KMS-11 (cell line): ENCODE data around the gene C2CD4C.

Experiments used
- H2AFZ ChIP-seq: fragments of 200-600 bp; sonication (generic); 2 replicates; pipeline ENCODE4 v1.6.1; 2016; ENCODE audit warnings: antibody characterized with exemption, mixed run types, low read depth
- H3K27ac ChIP-seq: fragments of 200-600 bp; sonication (generic); 2 replicates; pipeline ENCODE4 v1.6.1; 2016; ENCODE audit warnings: mild to moderate bottlenecking, mixed run types
- H3K27me3 ChIP-seq: fragments of 200-600 bp; sonication (generic); 2 replicates; pipeline ENCODE4 v1.6.1; 2017; ENCODE audit warnings: mild to moderate bottlenecking, low read depth, mixed run types, moderate library complexity; ENCODE audit not compliant: insufficient read depth
- H3K36me3 ChIP-seq: fragments of 200-600 bp; sonication (generic); 2 replicates; pipeline ENCODE4 v1.6.1; 2017; ENCODE audit warnings: mild to moderate bottlenecking, mixed run types; ENCODE audit not compliant: insufficient read depth
- H3K4me1 ChIP-seq: fragments of 200-600 bp; sonication (generic); 2 replicates; pipeline ENCODE4 v1.6.1; 2016; ENCODE audit warnings: mild to moderate bottlenecking, low read depth, mixed run types; ENCODE audit not compliant: poor library complexity, severe bottlenecking
- H3K4me2 ChIP-seq: fragments of 200-600 bp; sonication (generic); 2 replicates; pipeline ENCODE4 v1.7.0; 2016; ENCODE audit warnings: mild to moderate bottlenecking, mixed run types
- H3K4me3 ChIP-seq: fragments of 200-600 bp; sonication (generic); IDR thresholded peaks from 2 replicates; pipeline ENCODE4 v1.6.1; 2017; ENCODE audit warnings: low read depth, low read length, mixed read lengths; ENCODE audit not compliant: insufficient read depth
- H3K79me2 ChIP-seq: fragments of 200-600 bp; sonication (generic); 2 replicates; pipeline ENCODE4 v1.6.1; 2016; ENCODE audit warnings: low read depth, mixed run types; ENCODE audit not compliant: insufficient read depth
- H3K9ac ChIP-seq: fragments of 200-600 bp; sonication (generic); 2 replicates; pipeline ENCODE4 v1.6.1; 2016; ENCODE audit warnings: mild to moderate bottlenecking, mixed run types
- H4K20me1 ChIP-seq: fragments of 200-600 bp; sonication (generic); 2 replicates; pipeline ENCODE4 v1.6.1; 2016; ENCODE audit warnings: mild to moderate bottlenecking, mixed run types; ENCODE audit not compliant: insufficient read depth
- CTCF ChIP-seq: fragments of 200-600 bp; sonication (generic); conservative IDR thresholded peaks from 2 replicates; pipeline ENCODE4 v1.6.1; 2017; ENCODE audit warnings: low read depth, mild to moderate bottlenecking, antibody characterized with exemption, low read length, moderate library complexity, mixed read lengths

C2CD4C gene

GRCh38 chr19:449916-450315, 41.0 kb upstream of the C2CD4C start:
- Histone ChIP-seq H3K36me3 (no peaks in the 10 kb centered on the region), H3K79me2 (no peaks in the 10 kb centered on the region), H3K9ac (no peak overlapping the region), H3K27me3 (peaks cover 56% of the 10 kb centered on the region), H3K27ac (no peak overlapping the region), H3K4me1 (no peaks in the 10 kb centered on the region), H3K4me2 (no peak overlapping the region), H2AFZ (no peak overlapping the region), H3K4me3 (no peak overlapping the region), H4K20me1 (no peaks in the 10 kb centered on the region)
- no peak for TF ChIP-seq CTCF

- Histone ChIP-seq H4K20me1 (no peaks in the 10 kb centered on the region), H3K9ac (no peak overlapping the region), H3K27ac (no peak overlapping the region), H3K4me2 (no peak overlapping the region), H3K27me3 (peaks cover 43% of the 10 kb centered on the region), H2AFZ (no peak overlapping the region), H3K4me1 (no peaks in the 10 kb centered on the region), H3K79me2 (no peaks in the 10 kb centered on the region), H3K4me3 (no peak overlapping the region), H3K36me3 (no peaks in the 10 kb centered on the region)
- TF ChIP-seq CTCF, result no peak
Measured at GRCh38 chr19:447816-448560, 39.0 kb upstream of the C2CD4C start.

- Histone ChIP-seq H3K36me3 (no peaks in the 10 kb centered on the region), H3K27ac (no peak overlapping the region), H3K27me3 (peaks cover 41% of the 10 kb centered on the region), H3K4me1 (no peaks in the 10 kb centered on the region), H3K9ac (no peak overlapping the region), H3K4me3 (no peak overlapping the region), H4K20me1 (no peaks in the 10 kb centered on the region), H2AFZ (no peak overlapping the region), H3K79me2 (no peaks in the 10 kb centered on the region), H3K4me2 (no peak overlapping the region)
- no peak for TF ChIP-seq CTCF
Measured at GRCh38 chr19:447064-447426, 38.1 kb upstream of the C2CD4C start.

- TF ChIP-seq CTCF, result no peak
- H3K4me2 ChIP-seq, result no peak overlapping the region
- no peaks in the 10 kb centered on the region for H3K36me3 ChIP-seq
Measured at GRCh38 chr19:444677-445210, 35.8 kb upstream of the C2CD4C start.

More at GRCh38 chr19:444677-445210, 35.8 kb upstream of the C2CD4C start:
- Histone ChIP-seq H3K9ac (no peak overlapping the region), H3K4me1 (no peaks in the 10 kb centered on the region), H4K20me1 (no peaks in the 10 kb centered on the region), H3K79me2 (no peaks in the 10 kb centered on the region), H3K27me3 (peaks cover 51% of the 10 kb centered on the region), H3K27ac (no peak overlapping the region), H2AFZ (no peak overlapping the region), H3K4me3 (no peak overlapping the region)
